HL-60 (cell line): Measurements from ENCODE around the gene URB1.

Experiments
- CTCF ChIP-seq: IDR thresholded peaks from one replicate; pipeline ENCODE4 v1.5.1; 2011; ENCODE audit warnings: low read length, control low read depth, inconsistent platforms; ENCODE audit not compliant: insufficient read depth
- GABPA ChIP-seq: IDR thresholded peaks from 2 replicates; pipeline ENCODE4 v1.6.1; 2012; ENCODE audit warnings: low read depth
- POLR2AphosphoS5 ChIP-seq: IDR thresholded peaks from 2 replicates; pipeline ENCODE4 v1.6.1; 2012; ENCODE audit warnings: low read depth
- REST ChIP-seq: IDR thresholded peaks from 2 replicates; pipeline ENCODE4 v1.6.1; 2012; ENCODE audit warnings: low read depth; ENCODE audit not compliant: insufficient replicate concordance
- SPI1 ChIP-seq: IDR thresholded peaks from 2 replicates; pipeline ENCODE4 v1.6.1; 2012; ENCODE audit warnings: low read depth, mild to moderate bottlenecking, borderline replicate concordance

- TF ChIP-seq CTCF (no peak), POLR2AphosphoS5 (no peak), REST (no peak), SPI1 (no peak), GABPA (no peak)
These were observed 25.3 kb upstream of the URB1 start for GRCh38 chr21:32418146-32418545.
